ENCODE data around the gene RNF225. TPM values are rescaled to one million over a fixed set of nuclear protein-coding genes. Genes with fewer than 3 reads are reported as not detected.

The RNF225 gene
- total and polyA plus RNA-seq, 9 of the 15 experiments (the other 6 are each of a cell fraction or from before 2014, with no cell fraction given): 0.33 TPM; not detected in 8

- Histone ChIP-seq H3K27ac (ENCODE audit: extremely low read depth, low read depth, low read length) (no peak overlapping the region; the same call in 2 of the 3 replicates), H3K9ac (ENCODE audit: insufficient read depth in 1 of 2, low read depth in 2 of 2, low read length in 2 of 2) (peak overlapping the region in 1 of 2 experiments; percentile 49; a peak in 2 of 4 replicates), H3K4me3 (no peak overlapping the region), H4K20me1 (replicated peaks; ENCODE audit: control insufficient read depth, insufficient read depth, low read length) (peaks cover 16% of the 10 kb centered on the region; the same call in 1 of the 2 replicates), H3K79me2 (ENCODE audit: control insufficient read depth, insufficient read depth, low read length) (peaks cover 24% of the 10 kb centered on the region), H3K27me3 (ENCODE audit: control insufficient read depth in 2 of 2, insufficient read depth in 2 of 2, low read length in 2 of 2) (no peaks in the 10 kb centered on the region), H2AFZ (ENCODE audit: low read depth, low read length) (no peak overlapping the region), H3K9me3 (replicated peaks; ENCODE audit: control insufficient read depth, insufficient read depth, low read depth, low read length) (no peaks in the 10 kb centered on the region), H3K36me3 (ENCODE audit: control insufficient read depth, insufficient read depth, low read length) (peaks cover 31% of the 10 kb centered on the region), H3K9me1 (ENCODE audit: control insufficient read depth, insufficient read depth, low read length) (no peaks in the 10 kb centered on the region), H3K4me1 (replicated peaks in 1 of 2; ENCODE audit: control insufficient read depth in 2 of 2, insufficient read depth in 2 of 2, low read length in 2 of 2) (peaks cover 18 to 78% of the 10 kb centered on the region in 2 experiments), H3K4me2 (ENCODE audit: insufficient read depth, low read length) (no peak overlapping the region)
- ChIA-PET CTCF (ENCODE audit: low intra/inter-chr PET ratio) (no interaction called here), POLR2A (interaction anchor here (1.8 kb wide), 1 partner anchor 10 kb away, joined by 8 read pairs; no protein-coding TSS in a partner anchor)
- ATAC-seq (no peak), FAIRE-seq (no peak), DNase-seq (ENCODE audit: extremely low read depth in 1 of 4, low spot score in 3 of 4) (peak in 1 of 4 experiments; percentile 16)
- WGBS (ENCODE audit: insufficient coverage, low coverage, missing lambda C conversion rate): 34% methylated on average over 7 of the region's 7 CpGs
- intact Hi-C loops (cut with micrococcal nuclease) (no loop called here), in situ Hi-C loops (cut with MboI) (no loop called here)
- BruUV-seq (replicated peaks): no TSS peak
- TF ChIP-seq SPI1 (IDR thresholded peaks at IDR 0.05; ENCODE audit: borderline replicate concordance, low read depth, low read length) (peak; percentile 7; the same call in 1 of the 2 replicates), ZKSCAN8 (CRISPR knock-in tag; IDR thresholded peaks at IDR 0.05) (no peak)
Observed at GRCh38 chr19:58397533-58398037, 2.1 kb downstream of the RNF225 start.

DNA sequence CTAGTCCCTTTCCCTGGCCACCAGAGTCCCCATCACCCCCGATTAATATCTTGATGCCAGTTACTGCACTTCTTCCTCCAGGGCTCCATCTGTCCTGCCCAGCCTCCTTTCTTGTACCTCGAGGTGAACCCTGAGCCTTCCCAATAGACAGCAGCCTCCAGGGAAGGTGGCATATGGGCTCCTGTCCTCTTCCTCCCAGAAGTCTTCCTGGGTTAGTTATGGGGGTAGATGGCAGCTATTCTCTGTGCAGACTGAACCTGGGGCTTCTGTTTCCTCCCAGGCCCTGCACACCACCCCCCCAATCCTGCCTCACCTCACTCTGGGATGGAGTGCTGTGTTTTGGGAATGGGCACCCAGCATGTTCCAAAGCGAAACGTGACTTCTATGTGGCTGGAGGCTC lies 2.6 kb downstream of the RNF225 start:
- intact Hi-C loops (cut with micrococcal nuclease): no loop called here
- H3K27ac ChIP-seq (ENCODE audit: extremely low read depth, low read depth, low read length): no peak overlapping the region
- FAIRE-seq (no peak), DNase-seq (ENCODE audit: extremely low read depth in 1 of 4, low spot score in 3 of 4) (peak in 1 of 4 experiments; percentile 2), ATAC-seq (no peak)
- WGBS (ENCODE audit: insufficient coverage, low coverage, missing lambda C conversion rate): 60% methylated on average over 4 of the region's 4 CpGs
- in situ Hi-C loops (cut with MboI): no loop called here
- BruUV-seq (replicated peaks): no TSS peak
- peaks cover 21 to 76% of the 10 kb centered on the region in 2 experiments for H3K4me1 ChIP-seq (replicated peaks in 1 of 2; ENCODE audit: control insufficient read depth in 2 of 2, insufficient read depth in 2 of 2, low read length in 2 of 2)
- H2AFZ ChIP-seq (ENCODE audit: low read depth, low read length): no peak overlapping the region
- H3K4me2 ChIP-seq (ENCODE audit: insufficient read depth, low read length): no peak overlapping the region
- H4K20me1 ChIP-seq (replicated peaks; ENCODE audit: control insufficient read depth, insufficient read depth, low read length): peaks cover 11% of the 10 kb centered on the region; the same call in 1 of the 2 replicates
- ChIA-PET POLR2A (interaction anchor here (0.6 to 1.8 kb wide), 3 partner anchors 10 to 214 kb away, joined by 3 to 8 read pairs (median 3); no protein-coding TSS in a partner anchor), CTCF (ENCODE audit: low intra/inter-chr PET ratio) (no interaction called here)
- H3K4me3 ChIP-seq: no peak overlapping the region
- peak overlapping the region in 1 of 2 experiments; percentile 82; a peak in 1 of 4 replicates for H3K9ac ChIP-seq (ENCODE audit: insufficient read depth in 1 of 2, low read depth in 2 of 2, low read length in 2 of 2)
- TF ChIP-seq OTX1 (CRISPR knock-in tag; IDR thresholded peaks at IDR 0.05): no peak
- peak; percentile 87 for TF ChIP-seq ZFP36 (IDR thresholded peaks at IDR 0.05; ENCODE audit: low read depth, low read length, partially characterized antibody)
- no peaks in the 10 kb centered on the region for H3K27me3 ChIP-seq (ENCODE audit: control insufficient read depth in 2 of 2, insufficient read depth in 2 of 2, low read length in 2 of 2)
- H3K9me3 ChIP-seq (replicated peaks; ENCODE audit: control insufficient read depth, insufficient read depth, low read depth, low read length): no peaks in the 10 kb centered on the region
- no peaks in the 10 kb centered on the region for H3K9me1 ChIP-seq (ENCODE audit: control insufficient read depth, insufficient read depth, low read length)
- H3K36me3 ChIP-seq (ENCODE audit: control insufficient read depth, insufficient read depth, low read length): peaks cover 26% of the 10 kb centered on the region
- H3K79me2 ChIP-seq (ENCODE audit: control insufficient read depth, insufficient read depth, low read length): peaks cover 23% of the 10 kb centered on the region
